HG02885 (cell line): Measurements from ENCODE around the gene XPC.
"Not testable (repeated sequence)": the region's sequence is repeated elsewhere in the genome, so short reads cannot be mapped to it uniquely, and the experiment has no call there.

Experiments
- ATAC-seq: cut with Tn5 transposase; IDR thresholded peaks from one replicate; pipeline ENCODE4 v1.9.1; 2021; ENCODE audit warnings: mild to moderate bottlenecking; ENCODE audit not compliant: unreplicated experiment, poor library complexity

XPC gene

GRCh38 chr3:14124223-14124614 lies 54.2 kb downstream of the XPC start:
- peak; percentile 57 for ATAC-seq

GRCh38 chr3:14123308-14124222 lies 54.8 kb downstream of the XPC start:
- ATAC-seq, result no peak

- ATAC-seq, result no peak
Measured at GRCh38 chr3:14122301-14122700, 56.1 kb downstream of the XPC start.

- ATAC-seq, result no peak
Measured at GRCh38 chr3:14121859-14122258, 56.5 kb downstream of the XPC start.

- ATAC-seq, result not testable (repeated sequence)
Measured at GRCh38 chr3:14120921-14121448, 57.4 kb downstream of the XPC start.

GRCh38 chr3:14120111-14120920 lies 58.1 kb downstream of the XPC start:
- ATAC-seq, result no peak

GRCh38 chr3:14119651-14120050 lies 58.8 kb downstream of the XPC start:
- no peak for ATAC-seq

GRCh38 chr3:14118400-14119381 lies 59.7 kb downstream of the XPC start:
- no peak for ATAC-seq

- ATAC-seq, result no peak
Measured at GRCh38 chr3:14117468-14118399, 60.7 kb downstream of the XPC start.

GRCh38 chr3:14113965-14114635 lies 64.3 kb downstream of the XPC start:
- ATAC-seq, result no peak

- no peak for ATAC-seq
Measured at GRCh38 chr3:14110699-14111098, 67.7 kb downstream of the XPC start.

GRCh38 chr3:14109821-14110220 lies 68.6 kb downstream of the XPC start:
- not testable (repeated sequence) for ATAC-seq

GRCh38 chr3:14097616-14098391 lies 80.6 kb downstream of the XPC start:
- no peak for ATAC-seq

GRCh38 chr3:14096742-14097141 lies 81.7 kb downstream of the XPC start:
- ATAC-seq, result no peak
